NCI-H748 treated with DMSO at 0.1 percent for 48 hours (cell line): Measurements from ENCODE around the gene CCDC71L.
"Not testable (repeated sequence)": the region's sequence is repeated elsewhere in the genome, so short reads cannot be mapped to it uniquely, and the experiment has no call there.

Source experiments
- DNase-seq: peaks from one replicate; lab custom pipeline; 2025; lab: John Stamatoyannopoulos, UW

CCDC71L gene

GRCh38 chr7:106660862-106661720 lies at the start of gene CCDC71L:
CCDC71L (minus strand) TSS chr7:106661158; CDS start chr7:106660896, 262 bp downstream.
- DNase-seq: peak; percentile 90

DNA sequence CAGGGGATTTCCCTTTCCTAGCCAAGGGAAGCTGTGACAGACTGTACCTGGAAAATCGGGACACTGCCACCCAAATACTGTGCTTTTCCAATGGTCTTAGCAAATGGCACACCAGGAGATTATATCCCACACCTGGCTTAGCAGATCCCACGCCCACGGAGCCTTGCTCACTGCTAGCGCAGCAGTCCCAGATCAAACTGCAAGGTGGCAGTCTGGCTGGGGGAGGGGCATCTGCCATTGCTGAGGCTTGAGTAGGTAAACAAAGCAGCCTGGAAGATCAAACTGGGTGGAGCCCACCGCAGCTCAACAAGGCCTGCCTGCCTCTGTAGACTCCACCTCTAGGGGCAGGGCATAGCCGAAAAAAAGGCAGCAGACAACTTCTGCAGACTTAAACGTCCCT lies 48.6 kb upstream of the CCDC71L start:
- DNase-seq: not testable (repeated sequence)

- DNase-seq: no peak
Observed at GRCh38 chr7:106704000-106704840, 43.3 kb upstream of the CCDC71L start.

DNA sequence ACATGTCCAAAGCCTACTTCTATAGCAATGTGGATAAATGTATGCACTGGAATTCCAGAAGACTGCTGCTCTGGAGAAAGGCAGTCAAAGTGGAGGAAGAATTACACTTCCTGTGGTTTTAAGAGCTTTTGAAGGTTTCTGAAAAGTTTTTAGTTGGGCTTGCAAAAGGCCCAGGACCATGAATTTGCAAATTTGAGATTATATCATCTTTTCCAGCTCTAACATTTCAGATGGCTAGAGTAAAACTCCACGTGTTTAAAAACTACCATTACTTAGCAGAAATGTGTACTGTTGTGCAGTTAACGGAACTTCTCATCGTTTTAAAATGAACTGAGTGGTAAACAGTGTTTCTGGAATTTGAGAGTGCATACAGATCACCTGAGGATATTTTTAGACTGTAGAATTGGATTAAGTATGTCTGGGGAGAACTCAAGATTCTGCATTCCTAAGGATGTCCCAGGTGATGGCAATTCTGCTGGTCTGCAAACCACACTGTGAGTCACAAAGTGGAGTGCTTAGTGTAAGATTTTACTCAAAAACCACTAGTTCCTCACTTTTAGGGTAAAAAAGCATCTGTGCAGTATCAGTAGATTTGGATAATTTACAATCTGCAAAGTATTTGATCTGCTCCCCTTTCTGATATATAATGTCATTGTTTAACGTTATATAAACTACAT lies 32.9 kb upstream of the CCDC71L start:
- no peak for DNase-seq

- no peak for DNase-seq
Observed at GRCh38 chr7:106692450-106693051, 31.6 kb upstream of the CCDC71L start.

- not testable (repeated sequence) for DNase-seq
Observed at GRCh38 chr7:106688161-106688560, 27.2 kb upstream of the CCDC71L start.

GRCh38 chr7:106683941-106684340 lies 23.0 kb upstream of the CCDC71L start:
- DNase-seq: no peak

DNA sequence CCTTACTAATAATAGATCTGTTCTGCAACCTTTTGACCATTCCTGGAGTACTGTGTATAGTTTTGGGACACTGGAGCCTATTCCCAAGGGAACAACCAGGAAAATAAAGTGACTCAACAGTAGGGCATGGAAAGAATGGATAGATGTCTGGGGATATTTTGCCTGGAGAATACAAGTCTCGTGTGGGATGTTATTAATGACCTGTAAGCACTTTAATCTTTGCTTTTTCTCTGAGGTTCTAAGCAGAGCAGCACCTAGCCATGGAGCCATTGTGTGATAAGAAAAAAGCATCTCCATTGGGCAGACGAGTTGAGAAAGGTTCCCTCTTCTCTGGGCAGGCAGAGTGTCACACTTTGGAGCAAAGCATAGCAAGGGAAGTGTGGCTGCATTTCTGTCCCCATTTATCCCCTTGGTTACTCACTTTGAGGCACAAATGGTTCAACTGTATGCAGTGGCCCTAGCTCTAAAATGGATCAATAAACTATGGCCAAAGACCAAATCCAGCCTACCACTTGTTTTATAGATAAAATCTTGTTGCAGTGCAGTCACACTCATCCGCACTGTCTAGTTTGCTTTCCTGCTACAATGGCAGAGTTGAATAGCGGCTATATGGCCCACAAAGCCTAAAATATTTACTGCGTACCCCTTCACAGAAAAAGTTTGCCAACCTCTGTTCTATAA lies 21.0 kb upstream of the CCDC71L start:
- no peak for DNase-seq

- no peak for DNase-seq
Observed at GRCh38 chr7:106679153-106679931, 18.4 kb upstream of the CCDC71L start.

- DNase-seq: no peak
Observed at GRCh38 chr7:106678795-106679152, 17.8 kb upstream of the CCDC71L start.

GRCh38 chr7:106676506-106676905 lies 15.5 kb upstream of the CCDC71L start:
- not testable (repeated sequence) for DNase-seq

- not testable (repeated sequence) for DNase-seq
Observed at GRCh38 chr7:106673688-106674087, 12.7 kb upstream of the CCDC71L start.

GRCh38 chr7:106671930-106672329 lies 11.0 kb upstream of the CCDC71L start:
- DNase-seq: not testable (repeated sequence)

- DNase-seq: no peak
Observed at GRCh38 chr7:106671160-106671559, 10.2 kb upstream of the CCDC71L start.

DNA sequence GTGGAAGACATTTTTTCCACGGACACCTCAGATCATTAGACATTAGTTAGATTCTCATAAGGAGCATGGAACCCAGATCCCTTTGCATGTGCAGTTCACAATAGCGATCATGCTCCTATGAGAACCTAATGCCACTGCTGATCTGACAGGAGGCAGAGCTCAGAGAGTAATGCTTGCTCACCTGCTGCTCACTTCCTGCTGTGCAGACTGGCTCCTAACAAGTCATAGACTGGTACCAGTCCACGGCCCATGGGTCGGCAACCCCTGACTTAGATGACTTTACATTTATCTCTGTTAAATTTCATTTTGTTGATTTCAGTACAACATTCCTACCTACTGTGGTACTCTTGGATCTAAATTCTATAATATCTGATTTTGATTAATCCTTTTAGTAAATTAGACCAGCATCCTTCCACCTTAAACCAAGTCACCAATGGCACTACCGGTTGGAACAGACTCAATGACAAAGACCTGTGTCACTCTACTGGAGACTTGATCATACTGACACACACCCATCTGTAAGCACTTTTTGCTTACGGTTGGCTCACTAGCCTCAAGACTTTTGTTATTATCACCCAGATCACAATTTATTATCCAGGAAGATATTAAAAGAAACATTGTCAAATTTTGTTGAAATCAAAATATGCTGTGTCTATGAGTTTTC lies 8.0 kb upstream of the CCDC71L start:
- DNase-seq: no peak

DNA sequence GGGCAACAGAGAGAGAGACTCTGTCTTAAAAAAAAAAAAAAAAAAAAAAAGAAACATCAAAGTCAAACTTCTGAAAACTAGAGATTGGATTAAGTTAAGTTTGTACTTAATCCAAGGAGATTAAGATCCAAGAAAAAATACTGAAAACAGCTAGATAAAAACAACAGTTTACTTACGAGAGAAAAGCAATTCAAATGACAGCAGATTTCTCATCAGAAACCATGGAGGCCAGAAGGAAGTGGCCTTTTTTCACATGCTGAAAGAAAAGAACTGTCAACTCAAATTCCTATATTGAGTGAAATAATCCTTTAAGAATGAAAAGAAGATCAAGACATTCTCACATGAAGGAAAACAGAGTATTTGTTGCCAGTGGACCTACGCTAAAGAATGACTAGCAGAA lies 5.4 kb upstream of the CCDC71L start:
- no peak for DNase-seq

DNA sequence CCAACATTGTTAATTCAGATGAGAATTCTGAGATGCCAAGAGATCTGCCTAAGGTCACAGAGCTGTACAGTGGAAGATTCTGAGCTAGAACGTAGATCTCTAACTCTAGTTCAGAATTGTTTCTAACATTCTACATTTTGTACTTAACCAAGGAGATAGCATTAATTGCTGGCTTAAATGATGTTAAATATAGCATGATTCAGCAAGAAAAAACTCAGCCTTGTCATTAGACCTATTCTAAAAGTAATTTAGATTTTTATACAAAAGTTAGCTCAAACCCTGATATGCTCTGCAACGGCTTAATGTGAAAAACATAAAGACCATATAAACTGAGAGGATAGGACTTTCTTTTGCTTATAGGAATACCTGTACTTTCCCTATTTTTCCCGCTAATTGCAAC lies 3.4 kb upstream of the CCDC71L start:
- no peak for DNase-seq

- DNase-seq: peak; percentile 34
Observed at GRCh38 chr7:106659963-106660861, 746 bp downstream of the CCDC71L start.
